Mammary epithelial cell (primary cell): ENCODE results near the gene GRIA1.

Experiments used
- CTCF ChIP-seq, 2 donors: IDR thresholded peaks in 1 of 2; conservative IDR thresholded peaks in 1 of 2; 2 replicates each; pipeline ENCODE4 v1.5.1; 2011 to 2012; ENCODE audit warnings: inconsistent platforms in 2 of 2, low read length in 2 of 2, mild to moderate bottlenecking in 2 of 2, control low read depth in 1 of 2, low read depth in 1 of 2; ENCODE audit not compliant: insufficient read depth in 1 of 2; ENCODE audit errors: extremely low read depth in 1 of 2
- EZH2 ChIP-seq: IDR thresholded peaks from 2 replicates; pipeline ENCODE4 v1.6.1; 2012; ENCODE audit warnings: low read length, inconsistent platforms, borderline replicate concordance

GRCh38 chr5:153661897-153662296, 171.4 kb downstream of the GRIA1 start:
- TF ChIP-seq CTCF (conservative IDR thresholded peaks at IDR 0.05 in 1 of 2, IDR thresholded peaks at IDR 0.05 in 1 of 2; ENCODE audit: extremely low read depth in 1 of 2, insufficient read depth in 1 of 2, low read depth in 1 of 2, low read length in 2 of 2), result no peak
- TF ChIP-seq EZH2, result no peak
